Aorta (tissue), 5 donors: Measurements from ENCODE around the gene PRTG. TPM values are rescaled to one million over a fixed set of nuclear protein-coding genes. Genes with fewer than 3 reads are reported as not detected.
A peak's percentile ranks its signal among the peaks of the same experiment; 100 is the strongest.

Experiments used
- ATAC-seq: fragments of 200-7000 bp; cut with Tn5 transposase; one replicate; pipeline ENCODE4 v1.9.1; 2022; ENCODE audit warnings: moderate library complexity; ENCODE audit not compliant: low FRiP score
- DNase-seq, 2 donors: peaks; one replicate each; pipeline ENCODE4 v3.0.0-alpha.2; 2020
- H3K27ac ChIP-seq, 2 donors: one replicate each; pipeline ENCODE4 v1.5.1; 2013; ENCODE audit warnings: low read length in 2 of 2, mild to moderate bottlenecking in 2 of 2, moderate library complexity in 2 of 2, control low read depth in 1 of 2, inconsistent platforms in 1 of 2, low read depth in 1 of 2
- H3K27me3 ChIP-seq, 2 donors: one replicate each; pipeline ENCODE4 v1.6.1; 2013; ENCODE audit warnings: control low read depth in 1 of 2, low read length in 1 of 2, mild to moderate bottlenecking in 1 of 2, moderate library complexity in 1 of 2; ENCODE audit not compliant: insufficient read depth in 2 of 2, control insufficient read depth in 1 of 2
- H3K36me3 ChIP-seq, 2 donors: one replicate each; pipeline ENCODE4 v1.6.1; 2013; ENCODE audit warnings: control low read depth in 1 of 2, low read length in 1 of 2, mild to moderate bottlenecking in 1 of 2; ENCODE audit not compliant: insufficient read depth in 2 of 2, control insufficient read depth in 1 of 2
- H3K4me1 ChIP-seq, 2 donors: one replicate each; pipeline ENCODE4 v1.6.1; 2013; ENCODE audit warnings: low read length in 2 of 2, control low read depth in 1 of 2, mild to moderate bottlenecking in 1 of 2, moderate library complexity in 1 of 2; ENCODE audit not compliant: insufficient read depth in 2 of 2, control insufficient read depth in 1 of 2
- H3K4me3 ChIP-seq, 2 donors: one replicate each; pipeline ENCODE4 v1.5.1; 2013; ENCODE audit warnings: low read length in 2 of 2, control low read depth in 1 of 2, mild to moderate bottlenecking in 1 of 2
- H3K9me3 ChIP-seq: one replicate; pipeline ENCODE4 v1.6.1; 2013; ENCODE audit warnings: mild to moderate bottlenecking, low read length; ENCODE audit not compliant: control insufficient read depth
- WGBS, 2 donors: extraction: QIAGEN DNeasy Blood & Tissue Kit; methylation state at CpG; one replicate each; pipeline ENCODE4 v1.1.7; 2013; 5-methylcytosine and 5-hydroxymethylcytosine counted together
- intact Hi-C, 2 donors: fragments of 100-400 bp; cut with DNase I; formaldehyde crosslinking; loops; one replicate each; pipeline versions ENCODE4 v1.14.2 to v1.15.0; 2022
- polyA plus RNA-seq, 2 donors: library from polyadenylated mRNA; stranded (reverse); fragments of 200-250 nt; gene quantifications; one replicate each; pipeline ENCODE4 v1.2.3, GENCODE V29; 2013
- total RNA-seq, 2 donors: library from RNA; stranded (reverse); fragmentation: NEBNext Ultra II Directional; extraction: Animal tissue kit (Norgen Biotek cat#: 25700); gene quantifications; one replicate each; pipeline ENCODE4 v1.2.1, GENCODE V29; 2021
- donor health status: healthy with polysubstance abuse.
- donor health status: Bipolar disorder and iron deficiency.
- donor health status: DM: no; HTN: no; CAD: no.
- donor health status: DM: no; HTN: no; CAD: no.
- donor health status: DM: yes; HTN: yes; CAD: no.

PRTG gene
- total and polyA plus RNA-seq, 4 donors, result 0.13 to 4.4 (median 2.1) TPM; not detected in 1

DNA sequence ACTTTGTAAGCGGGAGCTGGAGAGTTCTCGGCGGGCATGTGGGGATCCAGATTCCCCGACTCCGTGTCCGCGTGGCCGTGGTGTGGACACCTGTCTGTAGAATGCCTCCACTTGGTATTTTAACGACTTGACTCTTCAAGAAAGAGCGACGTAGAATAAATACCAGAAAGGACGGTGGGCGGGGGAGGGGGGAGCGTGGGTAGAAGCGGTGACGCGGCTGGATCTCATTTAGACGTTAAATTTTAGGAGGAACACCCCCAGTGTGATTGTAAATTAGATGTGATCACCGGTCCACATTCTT lies 154.2 kb downstream of the PRTG start:
- ATAC-seq (no peak), DNase-seq (no peak)
- no peaks in the 10 kb centered on the region for H3K4me1 ChIP-seq
- H3K27me3 ChIP-seq, result no peaks in the 10 kb centered on the region
- peak overlapping the region; percentile 78 to 86 for H3K4me3 ChIP-seq
- H3K27ac ChIP-seq, result peak overlapping the region; percentile 46 to 89
- H3K36me3 ChIP-seq, result no peaks in the 10 kb centered on the region
- WGBS, 2 donors, result 3% methylated on average over 19 of the region's 19 CpGs
- H3K9me3 ChIP-seq, result no peaks in the 10 kb centered on the region
- intact Hi-C loops, result no loop called here

DNA sequence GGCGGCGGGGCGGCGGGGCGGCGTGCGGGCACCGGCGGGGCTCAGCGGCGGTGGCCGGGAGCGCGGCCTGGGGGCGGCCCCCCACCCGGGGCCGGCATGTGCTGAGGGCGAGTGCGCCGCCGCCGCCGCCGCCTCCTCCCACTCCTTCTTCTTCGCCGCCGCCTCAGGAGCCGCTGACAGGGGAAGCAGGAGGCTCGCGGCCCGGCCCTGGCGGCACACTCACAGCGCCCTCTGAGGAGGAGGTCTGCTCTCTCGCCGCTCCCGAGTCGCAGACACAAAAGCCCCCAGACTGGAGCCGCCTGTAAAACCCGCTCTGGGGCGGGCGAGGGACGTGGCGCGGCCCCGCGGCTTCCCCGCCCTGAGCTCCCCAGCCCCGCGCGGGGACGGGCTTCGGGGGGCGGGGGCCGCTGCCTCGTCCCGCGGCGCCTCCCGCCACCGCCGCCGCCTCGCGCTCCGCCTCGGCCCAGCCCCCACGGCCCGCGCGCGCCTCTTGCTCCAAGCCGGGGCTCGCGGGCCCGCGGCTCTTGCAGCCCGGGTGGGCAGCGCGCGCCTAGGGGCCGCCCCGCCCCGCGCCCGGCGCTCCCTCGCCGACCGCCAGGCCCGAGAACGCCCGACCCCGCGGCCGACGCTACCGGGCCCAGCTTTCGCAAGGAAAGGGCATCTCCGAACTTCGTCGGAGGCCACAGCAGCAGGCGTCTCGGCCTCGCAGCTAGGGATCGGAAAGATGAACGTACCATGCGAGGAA lies 154.7 kb downstream of the PRTG start, which contains the start of gene PYGO1:
TSS of gene PYGO1 (minus strand) at position 276 of the 745 bp plus-strand sequence. CDS start 462 bp downstream, outside the sequence.
- DNase-seq, result peak; percentile 72 to 88
- WGBS, 2 donors, result 1% methylated on average over 61 to 107 of the region's 107 CpGs
- ATAC-seq, result peak; percentile 85

DNA sequence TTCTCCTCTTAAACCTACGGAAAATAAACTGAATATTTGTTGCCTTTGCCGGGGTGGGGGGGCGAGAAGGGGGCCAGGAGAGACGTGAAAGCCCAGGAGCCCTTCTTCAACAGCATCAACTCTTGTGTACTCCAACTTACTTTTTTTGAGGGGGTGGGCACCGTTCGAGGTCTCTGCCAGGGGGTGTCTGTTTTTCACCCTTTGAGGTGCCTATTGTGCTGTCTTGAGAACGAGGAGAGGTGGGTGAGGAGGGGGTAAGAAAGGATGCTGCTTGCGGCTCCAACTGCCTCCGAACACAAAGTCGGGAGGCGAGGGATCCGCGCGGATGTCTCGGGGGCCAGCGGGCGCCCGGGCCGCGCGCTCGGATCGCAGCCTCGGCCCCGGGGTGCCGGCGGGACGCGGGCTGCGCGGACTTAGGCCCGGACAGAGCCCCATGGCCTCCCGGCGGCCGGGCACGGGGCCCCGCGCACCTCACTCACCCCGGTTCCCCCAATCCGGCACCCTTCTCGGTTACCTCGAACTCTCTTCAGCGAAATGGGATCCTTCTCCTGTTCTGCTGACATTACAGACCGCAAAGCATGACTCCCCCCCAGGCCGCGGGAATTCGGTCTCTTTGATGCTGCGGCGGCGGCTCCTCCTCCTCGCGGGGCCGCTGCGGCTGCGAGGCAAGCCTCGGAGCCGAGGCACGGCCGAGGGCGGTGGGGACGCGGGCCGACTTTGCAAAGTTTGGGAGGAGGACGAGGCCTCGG lies 155.5 kb downstream of the PRTG start:
- H3K9me3 ChIP-seq, result no peaks in the 10 kb centered on the region
- no peaks in the 10 kb centered on the region for H3K4me1 ChIP-seq
- intact Hi-C loops, result no loop called here
- no peaks in the 10 kb centered on the region for H3K27me3 ChIP-seq
- no peaks in the 10 kb centered on the region for H3K36me3 ChIP-seq
- H3K27ac ChIP-seq, result peak overlapping the region; percentile 23 to 89
- peak in 1 of 2 donors; percentile 74 for DNase-seq
- H3K4me3 ChIP-seq, result peak overlapping the region; percentile 78 to 86
- ATAC-seq, result no peak
- 3% methylated on average over 54 to 65 of the region's 65 CpGs for WGBS, 2 donors

More for the DNA sequence above, 154.7 kb downstream of the PRTG start, which contains the start of gene PYGO1:
- Histone ChIP-seq H3K4me1 (no peaks in the 10 kb centered on the region), H3K9me3 (no peaks in the 10 kb centered on the region), H3K36me3 (no peaks in the 10 kb centered on the region), H3K27ac (peak within 1 kb of the TSS; percentile 69 to 89), H3K4me3 (peak within 1 kb of the TSS; percentile 78 to 86), H3K27me3 (no peaks in the 10 kb centered on the region)
- intact Hi-C loops, result no loop called here

DNA sequence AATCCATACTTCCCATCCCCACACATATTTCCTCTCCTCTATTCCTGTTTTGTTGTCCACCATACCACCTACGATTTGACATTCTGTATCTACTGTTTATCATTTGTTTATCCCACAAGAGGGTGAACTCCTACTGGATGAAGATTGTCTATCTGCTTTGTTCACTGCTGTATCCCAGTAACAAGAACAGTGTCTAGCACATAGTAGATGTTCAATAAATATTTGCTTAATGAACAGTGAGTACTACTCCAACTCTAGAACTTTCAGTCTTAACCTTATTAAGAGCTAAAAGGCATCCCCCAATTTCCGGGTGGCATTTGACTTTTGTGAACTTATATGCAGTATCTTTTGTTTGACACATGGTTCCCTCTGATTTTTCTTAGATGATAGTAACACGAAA lies 156.1 kb downstream of the PRTG start:
- WGBS, 2 donors, result 72 to 73% methylated on average over 3 of the region's 3 CpGs
- H3K36me3 ChIP-seq, result no peaks in the 10 kb centered on the region
- DNase-seq, result no peak
- no peaks in the 10 kb centered on the region for H3K27me3 ChIP-seq
- peak overlapping the region; percentile 78 to 86 for H3K4me3 ChIP-seq
- H3K9me3 ChIP-seq, result no peaks in the 10 kb centered on the region
- no peak overlapping the region for H3K27ac ChIP-seq
- H3K4me1 ChIP-seq, result peaks cover 0 to 2% of the 10 kb centered on the region in 2 donors
- no peak for ATAC-seq
- intact Hi-C loops, result no loop called here

DNA sequence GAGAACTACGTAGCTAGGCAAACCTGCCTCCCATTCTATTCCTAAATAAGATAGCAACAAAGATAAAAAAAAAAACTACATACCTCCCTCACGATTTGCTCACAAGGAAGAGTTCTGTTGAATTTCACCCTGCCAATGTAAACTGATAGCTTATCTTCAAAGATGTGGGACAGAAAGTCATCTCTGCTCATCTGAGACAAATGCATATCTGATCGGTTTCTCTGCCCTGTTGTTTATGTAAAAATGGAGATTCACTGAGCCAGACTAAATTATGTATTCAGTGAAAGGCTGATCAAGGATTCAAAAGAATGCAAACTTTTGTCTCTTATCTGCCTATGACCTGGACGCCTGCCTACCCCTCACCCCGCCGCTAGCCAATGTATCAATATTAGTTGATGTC lies 166.0 kb downstream of the PRTG start:
- no peak overlapping the region for H3K4me3 ChIP-seq
- 88 to 89% methylated on average over 6 of the region's 6 CpGs for WGBS, 2 donors
- ATAC-seq (no peak), DNase-seq (no peak)
- H3K9me3 ChIP-seq, result no peaks in the 10 kb centered on the region
- H3K27me3 ChIP-seq, result no peaks in the 10 kb centered on the region
- no peak overlapping the region for H3K27ac ChIP-seq
- H3K36me3 ChIP-seq, result no peaks in the 10 kb centered on the region
- intact Hi-C loops, result no loop called here
- H3K4me1 ChIP-seq, result no peaks in the 10 kb centered on the region

DNA sequence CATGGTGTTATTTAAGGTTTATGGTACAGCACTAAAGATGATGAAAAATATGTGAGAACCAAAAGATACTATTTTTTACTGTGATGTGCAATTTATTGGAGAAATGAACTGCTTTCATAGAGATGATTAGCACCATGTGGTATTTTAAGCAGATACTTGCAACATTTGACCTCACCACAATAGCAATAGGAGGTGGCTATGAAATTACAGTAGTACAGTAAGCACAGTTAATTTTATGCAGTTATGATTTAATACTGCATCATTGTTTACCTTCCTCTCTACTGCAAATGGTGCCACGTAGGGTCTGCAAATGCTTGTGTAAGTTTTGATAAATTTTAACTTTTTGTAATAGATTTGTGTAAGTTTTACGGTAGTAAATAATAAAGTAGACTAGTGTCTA lies 168.9 kb downstream of the PRTG start:
- intact Hi-C loops, result no loop called here
- Histone ChIP-seq H3K36me3 (no peaks in the 10 kb centered on the region), H3K4me1 (no peaks in the 10 kb centered on the region), H3K27ac (no peak overlapping the region), H3K27me3 (no peaks in the 10 kb centered on the region), H3K4me3 (no peak overlapping the region), H3K9me3 (no peaks in the 10 kb centered on the region)
- ATAC-seq (no peak), DNase-seq (no peak)
- 69 to 98% methylated on average over 2 of the region's 2 CpGs for WGBS, 2 donors

DNA sequence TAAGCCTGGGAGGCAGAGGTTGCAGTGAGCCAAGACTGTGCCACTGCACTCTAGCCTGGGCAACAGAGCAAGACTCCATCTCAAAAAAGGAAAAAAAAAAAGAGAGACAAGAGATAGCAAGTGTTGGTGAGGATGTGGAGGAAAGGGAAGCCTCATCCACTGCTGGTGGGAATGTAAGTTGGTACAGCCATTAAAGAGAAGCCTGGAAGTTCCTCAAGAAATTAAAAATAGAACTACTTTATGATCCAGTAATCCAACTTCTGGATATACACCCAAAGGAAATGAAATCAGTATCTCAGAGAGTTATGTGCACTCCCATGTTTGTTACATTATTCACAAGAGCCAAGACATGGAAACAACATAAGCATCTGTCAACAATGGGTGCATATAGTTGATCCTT lies 169.7 kb downstream of the PRTG start:
- H3K27me3 ChIP-seq, result no peaks in the 10 kb centered on the region
- no peak overlapping the region for H3K4me3 ChIP-seq
- no peaks in the 10 kb centered on the region for H3K9me3 ChIP-seq
- H3K27ac ChIP-seq, result no peak overlapping the region
- H3K4me1 ChIP-seq, result no peaks in the 10 kb centered on the region
- H3K36me3 ChIP-seq, result no peaks in the 10 kb centered on the region
- intact Hi-C loops, result no loop called here
- no peak for DNase-seq
- ATAC-seq, result no peak

DNA sequence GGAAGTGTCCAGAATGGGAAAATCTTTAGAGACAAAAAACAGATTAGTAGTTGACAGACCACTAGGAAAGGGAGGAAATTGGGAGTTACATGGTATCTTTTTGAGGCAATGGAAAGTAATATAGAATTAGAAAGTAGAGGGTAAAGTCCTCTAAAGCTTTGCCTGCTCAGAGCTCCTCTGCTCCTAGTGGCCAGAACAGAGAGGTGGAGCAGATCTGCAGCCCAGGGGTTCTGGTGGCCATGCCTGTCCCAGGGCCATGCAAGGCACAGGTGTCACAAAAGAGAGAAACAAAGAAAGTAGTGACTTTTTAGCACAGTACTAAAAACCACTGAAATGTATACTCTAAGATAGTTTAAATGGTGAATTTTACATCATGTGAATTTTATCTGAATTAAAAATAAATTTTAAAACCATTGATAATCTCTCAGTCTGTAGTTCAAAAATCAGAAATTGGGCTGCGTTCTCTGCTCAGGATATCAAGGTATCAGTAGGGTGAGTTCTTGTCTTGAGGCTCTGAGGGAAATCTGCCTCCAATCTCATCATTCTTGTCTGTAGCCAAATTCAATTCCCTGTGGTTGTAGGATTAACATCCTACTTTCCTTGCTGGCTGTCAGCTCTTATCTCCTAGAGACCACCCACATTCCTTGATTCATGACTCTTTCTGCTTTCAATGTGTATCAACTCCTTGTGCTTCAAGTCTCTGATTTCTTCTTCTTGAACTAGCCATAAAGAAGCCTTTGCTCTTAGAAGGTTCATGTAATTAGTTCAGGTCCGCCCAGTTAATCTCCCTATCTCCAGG lies 178.4 kb downstream of the PRTG start:
- Histone ChIP-seq H3K9me3 (no peaks in the 10 kb centered on the region), H3K27me3 (no peaks in the 10 kb centered on the region), H3K4me3 (no peak overlapping the region), H3K4me1 (no peaks in the 10 kb centered on the region), H3K36me3 (no peaks in the 10 kb centered on the region), H3K27ac (no peak overlapping the region)
- intact Hi-C loops, result no loop called here
- ATAC-seq, result no peak
- no peak for DNase-seq
- 95 to 99% methylated on average over 2 of the region's 2 CpGs for WGBS, 2 donors
